Measurements from ENCODE around the gene PLEKHJ1. TPM values are rescaled to one million over a fixed set of nuclear protein-coding genes. Genes with fewer than 3 reads are reported as not detected.

The PLEKHJ1 gene
- total and polyA plus RNA-seq, 2 of the 8 experiments (the other 6 are each of a cell fraction or from before 2014, with no cell fraction given): 135 to 187 TPM

- no peak for TF ChIP-seq CHD7 (IDR thresholded peaks at IDR 0.05; ENCODE audit: insufficient replicate concordance, low read length)
- TF ChIP-seq HDAC6 (IDR thresholded peaks at IDR 0.05; ENCODE audit: low read depth, low read length): no peak
- TF ChIP-seq ZNF274 (IDR thresholded peaks at IDR 0.05; ENCODE audit: borderline replicate concordance, extremely low read depth, low read length): no peak
- no peak for TF ChIP-seq SIX5 (IDR thresholded peaks at IDR 0.05; ENCODE audit: low read depth, low read length)
- no peak for TF ChIP-seq RAD21 (IDR thresholded peaks at IDR 0.05 in 1 of 2, conservative IDR thresholded peaks at IDR 0.05 in 1 of 2; ENCODE audit: low read depth in 2 of 2, low read length in 2 of 2)
- no peak for TF ChIP-seq POLR2A (IDR thresholded peaks at IDR 0.05; ENCODE audit: control extremely low read depth in 1 of 2, low read depth in 2 of 2, low read length in 2 of 2)
These were observed 8.5 kb downstream of the PLEKHJ1 start (continued) for GRCh38 chr19:2227415-2228156.
